OCI-LY1 (cell line): ENCODE measurements around the gene TBC1D20.

Source experiments
- CTCF ChIP-seq: fragments of 200-600 bp; sonication (generic), shearing (Covaris generic); IDR thresholded peaks from 2 replicates; pipeline ENCODE4 v1.5.1; 2017; ENCODE audit warnings: mild to moderate bottlenecking, antibody characterized with exemption, low read length, moderate library complexity, mixed read lengths
- EZH2 ChIP-seq: fragments of 200-600 bp; sonication (generic), shearing (Covaris generic); IDR thresholded peaks from 2 replicates; pipeline ENCODE4 v1.8.0; 2017; ENCODE audit warnings: borderline replicate concordance, mixed run types, mild to moderate bottlenecking, antibody characterized with exemption, low read length, moderate library complexity, mixed read lengths

- TF ChIP-seq EZH2 (no peak), CTCF (no peak)
These were observed 29.8 kb upstream of the TBC1D20 start for GRCh38 chr20:492159-492558.
